Measurements from ENCODE around the gene INSIG1.

The INSIG1 gene

DNA sequence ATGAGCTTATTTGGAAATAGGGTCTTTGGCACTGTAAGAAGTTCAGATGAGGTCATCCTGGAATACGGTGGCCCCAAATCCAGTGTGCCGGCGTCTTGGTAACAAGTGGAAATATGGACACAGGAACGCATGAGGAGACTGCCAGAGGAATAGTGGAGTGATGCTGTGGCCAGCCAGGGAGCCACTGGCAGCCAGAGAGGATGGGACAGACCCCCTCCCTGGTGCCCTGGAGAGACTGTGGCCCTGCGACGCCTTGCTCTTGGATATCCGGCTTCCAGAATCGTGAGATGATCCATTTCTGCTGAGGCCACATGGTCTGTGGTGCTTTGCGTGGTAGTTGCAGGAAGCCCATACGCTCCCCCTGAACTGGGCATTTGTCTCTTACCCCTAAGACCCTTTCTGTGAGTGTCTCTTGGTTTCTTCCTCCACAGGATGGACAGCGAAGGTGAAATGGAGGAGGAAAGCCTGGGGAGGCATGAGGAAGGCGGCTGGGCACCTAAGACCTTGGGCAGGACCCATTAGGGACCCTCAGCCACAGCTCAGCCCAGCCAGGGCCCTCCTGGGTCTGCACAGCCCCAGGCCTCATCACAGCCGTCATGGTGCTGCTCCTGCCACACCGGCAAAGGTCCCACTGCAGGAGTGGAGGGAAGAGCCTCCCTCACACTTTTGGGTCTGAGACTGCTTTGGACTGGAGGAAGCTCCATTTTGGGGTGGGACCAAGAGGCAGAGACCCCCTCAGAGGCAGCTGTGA, 53.6 kb downstream of the INSIG1 start:
- DNase-seq (ENCODE audit: low spot score) = no peak

DNA sequence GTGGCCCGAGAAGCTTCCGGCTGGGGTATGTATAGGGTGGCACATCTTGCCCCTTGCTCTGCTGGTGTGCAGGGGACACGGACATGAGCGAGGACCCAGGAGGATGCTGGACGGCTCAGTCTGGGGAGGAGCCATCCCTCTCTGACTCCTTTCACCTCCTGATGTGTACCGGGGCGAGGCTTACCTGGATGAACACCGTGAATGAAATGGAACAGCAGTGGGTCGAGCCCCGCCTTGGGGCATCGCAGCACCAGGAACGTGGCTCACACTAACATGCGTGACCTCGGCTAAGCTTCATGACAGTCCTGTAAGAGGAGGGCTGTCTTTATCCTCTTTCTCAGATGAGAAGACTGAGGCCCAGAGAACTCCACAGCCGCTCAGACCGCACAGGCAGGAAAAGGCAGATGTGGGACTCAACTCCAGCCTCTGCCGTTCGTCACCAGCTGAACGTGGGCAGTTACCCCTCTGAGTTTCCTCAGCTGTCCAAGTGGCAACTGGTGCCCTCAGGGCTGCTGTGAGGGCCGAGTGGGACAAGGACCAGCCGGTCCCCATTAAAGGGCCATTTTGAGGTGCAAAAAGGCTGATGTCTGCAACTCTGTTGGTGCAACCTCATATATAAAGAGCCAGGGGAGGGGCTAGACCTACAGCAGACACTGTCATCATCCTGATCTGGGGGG, 54.5 kb downstream of the INSIG1 start:
- no peak for DNase-seq (ENCODE audit: low spot score)

DNA sequence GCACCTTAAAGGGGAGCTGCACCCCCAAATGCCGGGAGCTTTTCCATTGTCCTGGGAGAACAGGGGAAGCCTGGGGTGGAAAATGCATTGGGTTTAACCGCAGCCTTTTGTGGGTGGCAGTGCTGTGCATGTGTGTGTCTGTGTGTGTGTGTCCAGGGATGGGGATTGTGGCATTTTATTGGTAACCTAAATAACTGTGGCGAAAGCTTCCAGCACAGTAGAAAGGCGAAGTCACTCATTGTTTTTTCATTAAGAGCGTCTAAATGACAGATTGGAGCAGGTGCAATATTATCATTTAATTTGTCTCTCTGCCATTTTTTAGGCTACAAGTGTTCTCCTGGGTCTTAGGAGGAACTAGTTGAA, 55.1 kb downstream of the INSIG1 start:
- no peak for DNase-seq (ENCODE audit: low spot score)

DNA sequence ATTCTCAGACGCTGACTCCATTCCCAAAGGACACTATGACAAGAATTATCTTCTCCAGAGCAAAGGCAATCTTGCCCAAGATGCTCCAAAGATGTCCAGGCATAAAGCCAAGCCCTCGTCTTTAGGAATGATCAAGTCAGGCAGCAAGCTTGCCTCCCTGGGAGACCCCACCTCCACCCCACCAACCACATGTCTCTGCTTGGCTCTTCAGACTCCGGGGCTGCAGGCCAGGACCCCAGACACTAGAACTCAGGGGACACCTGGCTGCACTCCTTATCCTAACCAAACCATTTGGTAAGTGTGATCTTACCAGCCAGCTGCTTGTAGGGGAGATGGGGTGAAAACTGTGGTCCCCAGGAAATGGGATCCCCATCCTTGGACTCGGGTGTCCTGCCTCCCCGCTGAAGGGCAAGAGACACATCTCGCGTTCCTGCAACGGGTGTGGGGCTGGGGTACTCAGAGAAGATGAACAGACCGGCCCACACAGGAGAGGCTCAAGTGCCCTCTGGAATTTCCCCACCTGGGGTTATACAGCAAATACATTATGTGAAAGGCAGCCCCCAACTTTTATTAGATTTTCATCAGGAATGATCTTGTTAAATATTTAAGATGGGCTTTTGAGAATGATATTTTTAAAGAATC, 55.7 kb downstream of the INSIG1 start:
- DNase-seq (ENCODE audit: low spot score) = no peak

DNA sequence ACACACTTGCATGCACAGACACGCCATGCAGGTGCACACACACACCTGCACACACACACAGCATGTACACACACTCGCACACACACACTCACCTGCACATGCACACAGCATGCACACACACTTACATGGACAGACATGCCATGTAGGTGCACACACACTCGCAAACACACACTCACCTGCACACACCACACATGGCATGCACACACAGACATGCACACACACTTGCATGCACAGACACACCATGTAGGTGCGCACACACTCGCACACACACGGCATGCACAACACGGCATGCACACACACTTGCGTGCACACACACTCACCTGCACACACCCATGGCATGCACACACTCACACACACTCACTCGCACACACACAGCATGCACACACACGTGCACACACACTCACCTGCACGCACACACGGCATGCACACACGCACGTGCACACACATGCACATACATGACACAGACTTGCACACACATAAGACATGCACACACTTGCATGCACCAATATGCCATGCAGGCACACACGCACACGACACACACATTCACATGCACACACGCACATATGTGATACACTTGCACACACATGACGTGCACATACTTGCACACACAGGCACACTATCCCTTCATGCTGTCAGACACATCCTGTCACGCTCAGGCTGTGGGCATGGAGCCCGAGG, 56.8 kb downstream of the INSIG1 start:
- DNase-seq (ENCODE audit: low spot score) = no peak

DNA sequence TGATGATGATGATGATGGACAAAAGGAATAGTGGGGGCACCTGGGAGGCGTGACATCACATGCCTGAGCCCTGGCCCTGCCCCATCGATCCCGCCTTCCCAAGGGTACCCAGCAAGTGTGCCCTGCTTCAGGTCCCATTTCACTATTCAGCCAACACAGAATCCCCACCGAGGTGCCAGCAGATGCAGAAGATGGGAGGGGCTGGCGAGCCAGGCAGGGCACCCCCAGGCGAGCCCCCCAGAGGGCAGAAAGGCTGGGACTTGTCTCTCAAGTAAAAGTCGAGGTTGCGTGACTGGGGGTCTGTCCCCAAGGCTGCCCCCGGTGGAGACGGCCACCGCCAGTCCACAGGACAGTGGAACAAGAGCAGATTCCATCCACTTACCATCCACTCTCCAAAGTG, 57.5 kb downstream of the INSIG1 start:
- DNase-seq (ENCODE audit: low spot score) = no peak

DNA sequence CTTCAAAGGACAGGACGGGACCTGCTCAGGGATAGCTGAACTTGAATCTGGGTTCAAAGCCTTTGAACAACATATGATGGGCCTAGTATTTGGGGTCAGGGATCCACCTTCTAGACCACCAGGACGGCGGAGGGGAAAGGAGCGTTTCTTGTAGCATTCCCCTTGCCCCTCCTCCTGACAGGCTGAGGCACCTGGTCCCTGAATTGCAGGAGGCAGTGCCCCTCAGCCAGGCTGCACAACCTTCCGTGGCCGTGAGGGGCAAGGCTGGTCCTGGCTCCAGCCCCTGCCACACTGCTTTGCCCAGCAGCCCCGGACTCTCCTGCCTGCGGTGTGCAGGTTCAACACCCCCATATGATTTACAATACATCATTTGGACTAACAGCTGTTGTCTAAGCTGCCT, 58.1 kb downstream of the INSIG1 start:
- DNase-seq (ENCODE audit: low spot score) = no peak

DNA sequence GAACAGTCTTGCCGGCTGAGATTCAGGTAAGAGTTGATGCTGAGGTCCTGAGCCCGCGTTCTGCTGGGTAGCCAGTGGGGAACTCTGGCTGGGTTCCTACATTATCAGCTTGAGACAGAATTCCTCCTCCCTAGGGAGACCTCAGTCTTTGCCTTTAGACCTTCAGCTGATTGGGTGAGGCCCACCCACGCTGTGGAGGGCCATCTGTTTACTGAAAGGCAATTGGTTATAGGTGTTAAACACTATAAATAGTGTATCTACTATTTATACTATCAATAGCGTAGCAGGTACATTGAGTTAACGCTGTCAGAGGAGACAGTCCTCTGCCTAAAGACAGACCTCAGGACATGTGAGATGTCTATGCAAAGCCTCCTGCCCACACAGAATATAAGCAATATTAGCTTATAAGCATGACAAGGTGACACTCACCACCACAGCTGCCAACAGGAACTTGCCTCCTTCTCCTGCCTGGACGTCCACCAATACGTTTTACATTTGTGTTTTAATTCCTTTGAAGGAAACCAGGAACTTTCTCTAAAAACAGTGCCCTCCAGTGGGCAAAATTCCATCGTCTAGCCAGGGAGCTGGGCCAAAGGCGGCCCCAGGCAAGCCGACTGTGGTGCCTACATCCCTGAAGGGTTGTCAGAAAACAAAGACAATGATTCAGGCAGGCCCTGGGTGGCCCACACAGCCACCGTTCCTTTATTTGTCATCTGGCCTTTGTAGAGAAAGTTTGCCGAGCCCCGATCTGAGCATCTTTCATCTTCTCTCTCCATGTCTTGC, 58.8 kb downstream of the INSIG1 start:
- no peak for DNase-seq (ENCODE audit: low spot score)

DNA sequence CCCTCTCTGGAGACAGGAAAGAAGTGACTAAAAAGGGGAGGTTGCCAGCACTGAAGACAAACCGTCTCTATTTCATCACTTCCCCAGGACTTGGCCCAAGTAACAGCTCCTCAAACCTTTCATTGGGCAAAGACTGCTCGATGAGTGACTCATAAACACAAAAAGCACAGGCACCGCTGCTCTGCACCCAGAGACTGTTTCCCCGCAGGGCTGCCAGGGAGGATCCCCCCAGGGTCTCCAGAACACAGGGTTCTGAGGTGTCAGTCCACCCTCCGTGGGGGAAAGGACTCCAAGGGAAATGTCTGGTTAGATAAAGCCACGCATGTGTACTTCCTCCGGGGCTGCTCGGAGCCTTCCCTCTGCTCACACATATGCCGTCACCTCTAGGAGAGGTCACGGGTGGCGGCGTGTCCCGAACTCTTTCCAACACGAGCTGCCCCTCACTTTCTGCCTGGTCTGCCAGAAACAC, 59.9 kb downstream of the INSIG1 start:
- no peak for DNase-seq (ENCODE audit: low spot score)

DNA sequence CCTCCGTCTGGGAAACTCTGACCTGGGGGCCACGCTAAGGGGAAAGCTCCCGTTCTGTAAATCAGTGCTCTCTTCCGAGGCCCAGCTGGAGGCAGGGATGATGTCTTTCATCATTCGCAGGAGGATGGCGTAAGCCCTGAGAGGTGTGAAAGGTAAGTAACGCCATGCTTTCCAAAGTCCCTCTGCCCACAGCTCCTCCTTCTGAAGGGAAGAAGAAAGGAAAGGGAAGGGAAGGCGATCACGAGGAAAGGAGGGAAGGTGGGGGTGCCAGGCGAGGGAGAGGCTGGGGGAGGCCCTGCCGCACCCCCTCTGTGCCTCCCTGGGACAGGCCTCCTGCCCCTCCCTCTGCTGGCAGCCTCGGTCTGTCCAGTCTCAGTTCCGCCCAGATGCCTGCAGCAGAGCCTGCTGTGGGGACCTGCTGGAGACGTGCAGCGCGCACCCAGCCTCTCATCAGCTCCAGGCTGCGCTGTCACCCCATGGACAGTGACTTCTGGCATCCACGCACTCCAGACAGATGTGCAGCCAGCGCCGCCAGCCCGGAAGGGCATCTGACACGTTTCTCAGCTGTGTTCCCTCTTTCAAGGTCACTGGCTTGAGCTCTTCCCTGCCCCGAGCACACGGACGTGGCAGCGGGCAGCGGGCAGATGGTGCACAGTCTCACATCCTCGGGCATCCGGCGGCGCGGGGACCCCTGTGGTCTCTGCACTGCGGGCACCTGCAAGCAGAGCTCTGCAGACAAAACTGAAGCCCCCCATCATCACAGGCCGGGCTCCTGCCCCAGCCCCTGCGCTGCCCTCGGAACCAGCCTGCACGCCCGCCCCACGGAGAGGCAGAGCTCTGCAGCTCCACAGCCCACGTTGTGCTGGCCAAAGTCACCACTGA, 60.6 kb downstream of the INSIG1 start:
- DNase-seq (ENCODE audit: low spot score) = no peak

DNA sequence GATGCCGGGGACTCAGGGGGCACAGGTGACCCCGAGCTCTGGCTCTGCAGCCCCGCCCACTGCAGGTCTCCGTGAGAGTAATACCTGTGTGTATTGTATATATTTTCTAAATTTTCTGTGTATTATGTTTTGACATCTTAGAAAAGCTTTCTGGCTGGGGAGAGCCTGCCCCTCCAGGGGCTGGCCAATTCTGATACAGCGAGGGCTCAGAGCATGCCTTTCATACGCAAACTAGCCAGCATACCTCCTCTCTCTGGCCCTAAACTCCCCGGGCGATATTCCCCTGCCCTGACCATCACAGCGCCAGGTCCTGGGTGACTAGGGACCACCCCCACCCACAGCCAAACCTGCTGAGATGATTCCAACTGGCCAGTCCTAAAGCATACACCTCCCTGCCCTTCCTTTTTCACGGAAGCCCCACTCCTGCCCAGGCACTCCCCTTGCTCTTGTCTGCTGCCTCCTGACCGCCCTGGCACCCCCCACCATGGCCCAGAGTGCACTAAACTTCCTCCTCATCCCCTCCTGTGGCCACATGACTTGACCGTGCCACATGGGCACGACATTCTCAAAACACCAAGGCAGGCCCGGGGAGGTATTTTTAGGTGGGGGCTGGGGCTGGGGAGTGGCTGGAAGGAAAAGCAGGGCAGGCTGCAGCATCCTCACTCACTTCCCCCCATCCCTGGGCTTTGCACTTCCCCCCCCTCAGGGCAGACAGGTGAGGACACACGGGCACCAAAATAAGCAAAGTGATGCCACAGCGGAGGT, 61.5 kb downstream of the INSIG1 start:
- DNase-seq (ENCODE audit: low spot score) = no peak

Data from CD4-positive, alpha-beta T cell treated with Interleukin-6 at 100 ng/mL for 8 hours (primary cell).